Activated B cell treated with CpG ODN at 0.5 μM for 24 hours (primary cell): ENCODE results near the gene PRKCZ. TPM values are rescaled to one million over a fixed set of nuclear protein-coding genes. Genes with fewer than 3 reads are reported as not detected.

Experiments used
- ATAC-seq: fragments of 200-7000 bp; cut with Tn5 transposase; one replicate; pipeline ENCODE4 v1.10.0; 2021; ENCODE audit warnings: low read depth, mild to moderate bottlenecking, moderate library complexity
- CTCF ChIA-PET: fragments of 350-600 bp; sonication (Branson Sonifier 250); formaldehyde crosslinking; loops from one replicate; lab custom pipeline; 2021; ENCODE audit warnings: antibody characterized with exemption; lab: Charles Lee
- POLR2A ChIA-PET: fragments of 350-600 bp; sonication (Branson Sonifier 250); formaldehyde crosslinking; loops from one replicate; lab custom pipeline; 2021; ENCODE audit warnings: antibody characterized with exemption; lab: Charles Lee
- DNase-seq: peaks from one replicate; pipeline ENCODE4 v3.0.0; 2022
- H3K27ac Mint-ChIP-seq: one replicate; pipeline ENCODE4 v1.8.0; 2020; ENCODE audit warnings: mixed read lengths
- H3K27me3 Mint-ChIP-seq: one replicate; pipeline ENCODE4 v1.8.0; 2021; ENCODE audit warnings: mixed read lengths
- H3K36me3 Mint-ChIP-seq: one replicate; pipeline ENCODE4 v1.8.0; 2021; ENCODE audit warnings: low read depth, mixed read lengths
- H3K4me1 Mint-ChIP-seq: one replicate; pipeline ENCODE4 v1.8.0; 2021; ENCODE audit warnings: mixed read lengths
- H3K4me3 Mint-ChIP-seq: one replicate; pipeline ENCODE4 v1.8.0; 2020; ENCODE audit warnings: mild to moderate bottlenecking, mixed read lengths
- H3K9me3 Mint-ChIP-seq: one replicate; pipeline ENCODE4 v1.8.0; 2020; ENCODE audit warnings: mixed read lengths
- intact Hi-C: fragments of 100-400 bp; cut with micrococcal nuclease; formaldehyde crosslinking; loops from one replicate; pipeline ENCODE4 v1.15.1; 2024
- total RNA-seq: library from RNA; stranded (reverse); gene quantifications from 2 replicates; pipeline ENCODE4 v1.2.3, GENCODE V29; 2022
- TF ChIP-seq, protein P1 (sequence below): fragments of 200-600 bp; IDR thresholded peaks from one replicate; pipeline ENCODE4 v1.8.0; 2022; ENCODE audit warnings: antibody characterized with exemption, mild to moderate bottlenecking

Gene PRKCZ
- total RNA-seq, 1 donor from 2014 or later = 28.5 TPM

DNA sequence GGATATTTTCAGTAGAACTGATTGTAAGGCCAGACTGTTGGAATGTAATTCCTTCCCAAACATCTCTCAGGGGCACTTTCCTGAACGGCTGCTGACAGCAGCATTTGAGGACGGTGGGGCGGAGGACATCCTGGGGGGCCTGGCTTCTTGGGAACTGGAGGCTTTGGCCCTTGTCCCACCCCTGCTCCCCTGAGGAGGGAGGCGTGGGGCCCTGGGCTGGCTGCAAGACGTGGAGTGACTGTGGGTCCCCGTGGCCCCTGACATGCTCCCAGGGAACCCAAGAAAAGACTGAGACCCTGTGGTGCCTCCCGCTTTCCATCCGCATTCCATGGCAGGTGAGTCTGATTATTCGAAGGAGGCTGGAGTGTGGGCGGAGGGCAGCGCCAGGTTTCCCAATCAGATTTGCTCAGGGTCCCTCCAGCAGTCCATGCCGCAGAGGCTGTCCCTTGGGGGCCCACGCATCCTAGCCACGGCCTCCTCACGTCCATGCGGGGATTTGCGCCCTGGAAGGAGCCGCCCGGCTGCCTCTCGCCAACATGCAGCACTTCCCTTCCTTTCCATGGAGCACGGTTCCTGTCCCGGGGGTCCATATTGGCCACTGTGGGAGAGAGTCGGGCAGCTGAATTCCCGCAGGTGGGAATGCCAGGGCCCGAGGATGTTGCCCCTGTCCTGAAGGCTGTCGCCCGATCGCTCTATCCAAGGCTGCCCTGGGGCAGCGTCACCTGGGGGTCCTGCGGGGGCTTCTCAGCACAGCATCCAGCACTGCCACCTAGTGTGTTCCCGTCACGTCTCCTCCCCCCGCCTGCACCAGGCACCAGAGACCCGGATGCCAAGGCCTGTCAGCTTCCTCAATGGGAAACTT, 75.4 kb downstream of the PRKCZ start:
- TF ChIP-seq, protein P1, sequence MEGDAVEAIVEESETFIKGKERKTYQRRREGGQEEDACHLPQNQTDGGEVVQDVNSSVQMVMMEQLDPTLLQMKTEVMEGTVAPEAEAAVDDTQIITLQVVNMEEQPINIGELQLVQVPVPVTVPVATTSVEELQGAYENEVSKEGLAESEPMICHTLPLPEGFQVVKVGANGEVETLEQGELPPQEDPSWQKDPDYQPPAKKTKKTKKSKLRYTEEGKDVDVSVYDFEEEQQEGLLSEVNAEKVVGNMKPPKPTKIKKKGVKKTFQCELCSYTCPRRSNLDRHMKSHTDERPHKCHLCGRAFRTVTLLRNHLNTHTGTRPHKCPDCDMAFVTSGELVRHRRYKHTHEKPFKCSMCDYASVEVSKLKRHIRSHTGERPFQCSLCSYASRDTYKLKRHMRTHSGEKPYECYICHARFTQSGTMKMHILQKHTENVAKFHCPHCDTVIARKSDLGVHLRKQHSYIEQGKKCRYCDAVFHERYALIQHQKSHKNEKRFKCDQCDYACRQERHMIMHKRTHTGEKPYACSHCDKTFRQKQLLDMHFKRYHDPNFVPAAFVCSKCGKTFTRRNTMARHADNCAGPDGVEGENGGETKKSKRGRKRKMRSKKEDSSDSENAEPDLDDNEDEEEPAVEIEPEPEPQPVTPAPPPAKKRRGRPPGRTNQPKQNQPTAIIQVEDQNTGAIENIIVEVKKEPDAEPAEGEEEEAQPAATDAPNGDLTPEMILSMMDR = no peak
- Mint-ChIP-seq H3K9me3 (no peaks in the 10 kb centered on the region), H3K4me3 (no peak overlapping the region), H3K36me3 (peaks cover under 1% of the 10 kb centered on the region), H3K27me3 (no peaks in the 10 kb centered on the region), H3K4me1 (peaks cover 32% of the 10 kb centered on the region), H3K27ac (no peak overlapping the region)
- POLR2A ChIA-PET = interaction anchor here (1.2 to 1.7 kb wide), 2 partner anchors 7 to 69 kb away, joined by 3 to 6 read pairs; partner anchors contain the start of gene FAAP20
- intact Hi-C loops = no loop called here
- DNase-seq (no peak), ATAC-seq (no peak)
- CTCF ChIA-PET = no interaction called here

DNA sequence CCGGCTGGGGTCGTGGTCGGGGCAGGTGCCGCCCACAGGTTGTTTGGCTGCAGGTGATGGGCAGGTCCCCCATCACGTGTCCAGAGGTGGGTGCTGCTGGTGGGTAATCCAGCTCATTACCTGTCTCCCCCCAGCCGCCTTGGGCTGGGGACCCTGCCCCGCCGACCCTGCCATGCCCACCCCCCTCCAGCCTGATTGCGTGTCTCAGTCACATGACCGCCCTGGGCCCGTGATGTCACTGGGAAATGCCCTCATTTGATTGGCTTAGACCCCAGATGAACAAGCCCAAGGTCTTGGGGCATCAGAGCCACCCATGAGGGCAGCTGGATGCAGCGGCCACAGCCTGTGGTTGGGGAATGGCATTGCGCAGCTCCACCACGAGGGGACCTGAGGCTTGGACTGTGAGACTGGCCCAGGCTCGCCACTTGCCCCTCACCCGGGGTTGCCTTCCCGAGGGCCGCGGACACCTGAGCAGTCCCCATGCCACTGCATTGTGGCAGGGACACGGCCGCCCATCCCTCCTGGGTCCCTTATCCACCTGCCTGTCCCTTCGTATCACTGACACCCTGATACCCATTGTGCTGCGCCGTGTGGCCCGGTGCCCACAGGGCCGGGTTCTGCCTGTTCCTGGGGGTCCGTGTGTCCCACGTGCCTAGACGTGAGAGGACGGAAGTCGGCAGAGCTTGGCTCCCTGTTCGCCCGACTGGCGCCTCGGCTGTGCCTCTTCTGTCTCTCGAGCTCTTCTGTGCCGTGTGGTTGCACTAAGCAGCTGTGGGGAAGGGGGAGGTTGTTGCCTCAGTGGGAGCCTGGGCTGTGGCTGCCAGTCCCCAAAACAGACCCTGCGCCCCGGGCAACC, 76.3 kb downstream of the PRKCZ start:
- no peaks in the 10 kb centered on the region for H3K36me3 Mint-ChIP-seq
- H3K9me3 Mint-ChIP-seq = no peaks in the 10 kb centered on the region
- ChIA-PET POLR2A (interaction anchor here (0.6 to 1.7 kb wide), 5 partner anchors 8 to 1409 kb away, joined by 3 to 6 read pairs (median 4); partner anchors contain the start of gene FAAP20), CTCF (interaction anchor here (2.4 kb wide), 1 partner anchor 13 kb away, joined by 9 read pairs; no protein-coding TSS in a partner anchor)
- ATAC-seq = peak; percentile 74
- H3K27me3 Mint-ChIP-seq = no peaks in the 10 kb centered on the region
- peaks cover 32% of the 10 kb centered on the region for H3K4me1 Mint-ChIP-seq
- H3K27ac Mint-ChIP-seq = peak overlapping the region; percentile 86
- TF ChIP-seq, protein P1 = no peak
- H3K4me3 Mint-ChIP-seq = peak overlapping the region; percentile 81
- DNase-seq = no peak
- intact Hi-C loops = no loop called here

DNA sequence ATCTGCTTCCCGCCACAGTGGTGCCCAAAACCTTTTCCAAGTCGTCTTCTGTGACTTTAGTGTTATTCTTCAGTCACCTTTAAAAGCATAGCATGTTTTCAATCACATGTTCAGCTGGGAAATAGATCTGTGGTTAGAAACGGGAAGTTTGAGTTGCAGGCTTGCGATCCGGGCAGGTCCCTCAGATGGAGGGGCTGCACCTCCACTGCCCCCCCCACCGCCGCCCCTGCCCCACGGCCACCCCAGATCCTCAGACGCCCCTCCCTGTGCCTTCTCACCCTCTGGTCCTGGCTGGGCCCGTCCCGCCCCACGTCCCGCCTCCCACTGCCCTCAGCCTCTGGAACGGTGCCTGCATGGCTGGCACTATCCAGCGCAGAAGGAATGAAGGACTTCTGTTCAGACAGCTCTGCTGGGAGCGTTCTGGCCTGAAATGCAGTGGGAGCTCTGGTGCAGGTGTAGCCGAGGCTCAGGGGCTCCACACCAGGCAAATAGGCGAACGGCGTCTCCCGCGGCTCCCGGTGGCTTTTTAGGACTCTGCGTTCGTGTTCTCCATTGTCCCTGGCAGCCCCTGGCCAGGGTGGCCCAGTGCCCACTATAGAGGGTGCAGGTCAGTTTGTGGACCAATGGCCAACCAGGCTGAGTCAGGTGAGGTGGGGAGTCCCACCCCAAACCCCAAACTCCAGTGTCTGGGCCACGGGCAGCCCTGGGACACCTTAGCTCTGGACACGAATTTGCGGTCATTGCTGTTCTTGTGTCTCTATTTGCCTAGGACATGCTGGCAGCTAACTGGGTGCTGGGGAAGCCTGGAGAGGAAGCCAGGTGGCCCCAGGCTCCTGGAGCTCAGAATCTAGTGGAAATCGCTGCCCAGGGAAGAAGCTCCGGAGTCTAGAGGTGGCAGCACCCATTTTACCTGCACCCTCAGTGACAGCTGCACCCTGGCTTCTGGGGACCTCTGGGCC, 77.3 kb downstream of the PRKCZ start:
- Mint-ChIP-seq H3K27me3 (no peaks in the 10 kb centered on the region), H3K9me3 (no peaks in the 10 kb centered on the region), H3K27ac (peak overlapping the region; percentile 86), H3K36me3 (no peaks in the 10 kb centered on the region), H3K4me1 (peaks cover 36% of the 10 kb centered on the region), H3K4me3 (peak overlapping the region; percentile 81)
- DNase-seq (no peak), ATAC-seq (peak; percentile 71)
- ChIA-PET POLR2A (interaction anchor here (0.6 to 1.7 kb wide), 6 partner anchors 9 to 1408 kb away, joined by 3 to 6 read pairs (median 4); partner anchors contain the start of gene FAAP20), CTCF (interaction anchor here (2.4 kb wide), 1 partner anchor 12 kb away, joined by 9 read pairs; no protein-coding TSS in a partner anchor)
- intact Hi-C loops = no loop called here
- TF ChIP-seq, protein P1 = no peak

DNA sequence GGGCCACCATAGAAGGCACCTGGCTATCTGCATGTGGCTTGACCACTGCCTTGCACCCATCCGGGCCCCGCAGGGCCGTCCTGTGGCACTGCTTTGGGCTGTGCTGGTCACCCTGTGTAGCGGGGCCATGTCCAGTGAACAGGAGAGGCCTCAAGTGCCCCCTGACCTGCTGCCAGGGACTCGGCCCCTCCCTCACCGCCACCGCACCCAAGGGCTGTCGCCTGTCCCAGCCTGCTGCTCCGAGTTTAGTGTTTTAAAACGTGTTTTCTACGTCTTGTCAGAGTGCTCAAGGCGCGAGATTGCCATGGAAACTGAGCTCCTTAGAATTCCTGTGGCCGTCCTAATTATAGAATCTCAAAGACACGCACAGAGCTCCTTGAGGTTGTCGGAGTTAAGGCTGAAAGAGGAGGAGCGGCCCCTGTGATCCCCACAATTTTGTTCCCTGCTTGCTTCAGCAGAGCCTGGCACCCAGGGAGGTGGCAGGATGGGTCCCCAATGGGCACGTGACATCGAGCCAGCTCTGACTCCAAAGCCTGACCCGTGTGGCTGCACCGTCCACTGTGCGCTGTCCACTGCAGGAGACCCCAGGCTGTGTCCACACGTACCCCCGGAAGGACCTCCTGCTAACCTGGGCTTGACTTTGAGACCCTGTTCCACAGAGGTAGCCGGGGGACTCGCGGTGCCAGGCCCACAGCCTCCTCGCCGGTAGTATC, 78.1 kb downstream of the PRKCZ start:
- no peak overlapping the region for H3K4me3 Mint-ChIP-seq
- no peak overlapping the region for H3K27ac Mint-ChIP-seq
- ChIA-PET POLR2A (interaction anchor here (0.8 kb wide), 1 partner anchor 102 kb away, joined by 4 read pairs; no protein-coding TSS in a partner anchor), CTCF (interaction anchor here (2.4 kb wide), 1 partner anchor 12 kb away, joined by 9 read pairs; no protein-coding TSS in a partner anchor)
- H3K9me3 Mint-ChIP-seq = no peaks in the 10 kb centered on the region
- intact Hi-C loops = no loop called here
- peaks cover 44% of the 10 kb centered on the region for H3K4me1 Mint-ChIP-seq
- H3K36me3 Mint-ChIP-seq = no peaks in the 10 kb centered on the region
- DNase-seq (no peak), ATAC-seq (no peak)
- TF ChIP-seq, protein P1 = no peak
- no peaks in the 10 kb centered on the region for H3K27me3 Mint-ChIP-seq
